Astrocyte (in vitro differentiated cells and primary cell): ENCODE measurements around the gene DNMBP. TPM values are rescaled to one million over a fixed set of nuclear protein-coding genes. Genes with fewer than 3 reads are reported as not detected.

Experiments used
- DNase-seq: peaks from one replicate; pipeline ENCODE4 v3.0.0-alpha.2; 2010; ENCODE audit warnings: low read depth
- FAIRE-seq: peaks from 2 replicates; lab custom pipeline; 2011; peaks lifted over from hg19 to GRCh38; lab: Jason Lieb, UNC
- H2AFZ ChIP-seq: 2 replicates; pipeline ENCODE4 v1.6.0; 2012; ENCODE audit warnings: low read depth, low read length, inconsistent platforms
- H3K27ac ChIP-seq: 2 replicates; pipeline ENCODE4 v1.5.1; 2011; ENCODE audit warnings: low read depth, low read length, inconsistent platforms
- H3K27me3 ChIP-seq: 2 replicates; pipeline ENCODE4 v1.6.0; 2011; ENCODE audit warnings: low read length, inconsistent platforms; ENCODE audit not compliant: insufficient read depth
- H3K36me3 ChIP-seq: 2 replicates; pipeline ENCODE4 v1.5.1; 2011; ENCODE audit warnings: low read length, inconsistent platforms; ENCODE audit not compliant: insufficient read depth
- H3K4me1 ChIP-seq: 2 replicates; pipeline ENCODE4 v1.5.1; 2011; ENCODE audit warnings: low read length, inconsistent platforms; ENCODE audit not compliant: insufficient read depth
- H3K4me2 ChIP-seq: 2 replicates; pipeline ENCODE4 v1.6.0; 2012; ENCODE audit warnings: low read length, inconsistent platforms
- H3K4me3 ChIP-seq: 2 replicates; pipeline ENCODE4 v1.5.1; 2011; ENCODE audit warnings: low read depth, mild to moderate bottlenecking, low read length, inconsistent platforms; ENCODE audit not compliant: insufficient read depth
- H3K79me2 ChIP-seq: 2 replicates; pipeline ENCODE4 v1.6.0; 2012; ENCODE audit warnings: mild to moderate bottlenecking, low read length, inconsistent platforms; ENCODE audit not compliant: insufficient read depth
- H3K9ac ChIP-seq: 2 replicates; pipeline ENCODE4 v1.6.0; 2012; ENCODE audit warnings: mild to moderate bottlenecking, low read length, inconsistent platforms
- H3K9me3 ChIP-seq: 2 replicates; pipeline ENCODE4 v1.5.1; 2012; ENCODE audit warnings: low read depth, mild to moderate bottlenecking, low read length, inconsistent platforms; ENCODE audit not compliant: insufficient read depth
- H4K20me1 ChIP-seq: 2 replicates; pipeline ENCODE4 v1.6.0; 2012; ENCODE audit warnings: low read length, inconsistent platforms; ENCODE audit not compliant: insufficient read depth
- H3K27ac Mint-ChIP-seq: one replicate; pipeline ENCODE4 v1.8.0; 2021; ENCODE audit warnings: mild to moderate bottlenecking, mixed read lengths; ENCODE audit not compliant: unreplicated experiment
- H3K27me3 Mint-ChIP-seq: one replicate; pipeline ENCODE4 v1.8.0; 2021; ENCODE audit warnings: low read depth, mixed read lengths; ENCODE audit not compliant: unreplicated experiment
- H3K36me3 Mint-ChIP-seq: one replicate; pipeline ENCODE4 v1.8.0; 2021; ENCODE audit warnings: low read depth, mixed read lengths; ENCODE audit not compliant: unreplicated experiment
- H3K4me1 Mint-ChIP-seq: one replicate; pipeline ENCODE4 v1.8.0; 2021; ENCODE audit warnings: low read depth, mixed read lengths; ENCODE audit not compliant: unreplicated experiment
- H3K4me3 Mint-ChIP-seq: one replicate; pipeline ENCODE4 v1.8.0; 2021; ENCODE audit warnings: mild to moderate bottlenecking, moderate library complexity, mixed read lengths; ENCODE audit not compliant: unreplicated experiment
- H3K9me3 Mint-ChIP-seq: one replicate; pipeline ENCODE4 v1.8.0; 2021; ENCODE audit warnings: mild to moderate bottlenecking, mixed read lengths; ENCODE audit not compliant: unreplicated experiment
- CTCF ChIP-seq: IDR thresholded peaks from 2 replicates; pipeline ENCODE4 v1.5.1; 2011; ENCODE audit warnings: low read depth, mild to moderate bottlenecking, inconsistent platforms, low read length, moderate library complexity; ENCODE audit not compliant: insufficient read depth
- EZH2 ChIP-seq: IDR thresholded peaks from 2 replicates; pipeline ENCODE4 v1.6.1; 2012; ENCODE audit warnings: mild to moderate bottlenecking, low read length, inconsistent platforms; ENCODE audit not compliant: insufficient read depth
- total RNA-seq: library from RNA; stranded (reverse); gene quantifications from 2 replicates; pipeline ENCODE4 v1.2.1, GENCODE V29; 2021

Gene DNMBP
- total RNA-seq, 1 donor from 2014 or later, result 24.8 TPM

- Mint-ChIP-seq H3K27me3 (peaks cover 4% of the 10 kb centered on the region), H3K4me3 (no peak overlapping the region), H3K4me1 (peaks cover 5% of the 10 kb centered on the region), H3K27ac (no peak overlapping the region), H3K36me3 (peaks cover 2% of the 10 kb centered on the region), H3K9me3 (peaks cover 5% of the 10 kb centered on the region)
- Histone ChIP-seq H3K79me2 (no peaks in the 10 kb centered on the region), H3K9ac (no peak overlapping the region), H2AFZ (no peak overlapping the region), H3K36me3 (no peaks in the 10 kb centered on the region), H3K27me3 (no peaks in the 10 kb centered on the region), H3K4me1 (no peaks in the 10 kb centered on the region), H3K27ac (no peak overlapping the region), H3K4me3 (no peak overlapping the region), H3K9me3 (no peaks in the 10 kb centered on the region), H3K4me2 (no peak overlapping the region), H4K20me1 (no peaks in the 10 kb centered on the region)
- FAIRE-seq (no peak), DNase-seq (no peak)
- TF ChIP-seq CTCF (no peak), EZH2 (no peak)
These were observed 27.1 kb upstream of the DNMBP start for GRCh38 chr10:100036850-100037249.

DNA sequence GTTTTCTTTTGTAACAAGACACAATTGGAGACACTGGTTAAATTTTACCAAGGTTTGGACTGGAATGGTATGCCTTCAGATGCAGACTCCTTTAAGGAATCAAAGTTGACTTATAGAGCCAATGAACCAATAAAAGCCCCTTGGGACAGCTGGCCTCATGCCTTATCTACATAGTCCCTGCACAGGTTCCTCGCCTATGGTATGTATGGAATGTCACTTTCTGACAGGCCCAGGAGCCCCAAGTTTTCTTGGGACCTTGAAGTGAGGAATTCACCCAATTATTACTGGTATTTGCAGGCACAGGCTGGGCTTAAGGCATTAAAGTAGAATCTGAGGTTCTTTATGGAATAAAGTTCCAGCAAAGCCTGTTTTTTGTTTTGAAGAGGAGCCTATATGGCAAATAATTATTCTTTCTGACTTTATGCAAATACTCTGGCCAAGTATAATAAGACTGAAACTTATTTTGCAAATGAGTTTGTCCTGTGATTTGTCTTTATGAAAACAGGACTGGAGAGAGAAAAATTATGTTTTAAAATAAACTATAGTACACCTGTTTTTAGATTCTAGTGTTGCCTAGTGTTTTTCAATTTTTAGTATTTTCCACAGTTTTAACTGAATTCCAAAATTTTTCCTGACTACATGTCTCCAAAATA, 24.1 kb upstream of the DNMBP start:
- Histone ChIP-seq H3K27me3 (no peaks in the 10 kb centered on the region), H2AFZ (no peak overlapping the region), H3K4me3 (no peak overlapping the region), H3K79me2 (no peaks in the 10 kb centered on the region), H4K20me1 (no peaks in the 10 kb centered on the region), H3K27ac (no peak overlapping the region), H3K9ac (no peak overlapping the region), H3K36me3 (no peaks in the 10 kb centered on the region), H3K9me3 (no peaks in the 10 kb centered on the region), H3K4me2 (no peak overlapping the region), H3K4me1 (no peaks in the 10 kb centered on the region)
- peaks cover 5% of the 10 kb centered on the region for H3K9me3 Mint-ChIP-seq
- DNase-seq (no peak), FAIRE-seq (no peak)
- H3K27ac Mint-ChIP-seq, result no peak overlapping the region
- peaks cover 4% of the 10 kb centered on the region for H3K4me1 Mint-ChIP-seq
- no peak for TF ChIP-seq EZH2
- no peak for TF ChIP-seq CTCF
- peaks cover 2% of the 10 kb centered on the region for H3K36me3 Mint-ChIP-seq
- H3K27me3 Mint-ChIP-seq, result peaks cover 4% of the 10 kb centered on the region
- H3K4me3 Mint-ChIP-seq, result no peak overlapping the region

GRCh38 chr10:100027416-100027815, 17.7 kb upstream of the DNMBP start:
- H3K27me3 ChIP-seq, result no peaks in the 10 kb centered on the region
- Mint-ChIP-seq H3K4me1 (no peaks in the 10 kb centered on the region), H3K4me3 (no peak overlapping the region), H3K9me3 (peaks cover 6% of the 10 kb centered on the region), H3K36me3 (peaks cover 2% of the 10 kb centered on the region), H3K27ac (no peak overlapping the region), H3K27me3 (no peaks in the 10 kb centered on the region)
- no peak overlapping the region for H2AFZ ChIP-seq
- H3K4me1 ChIP-seq, result no peaks in the 10 kb centered on the region
- no peak for TF ChIP-seq EZH2
- no peak for TF ChIP-seq CTCF
- no peak overlapping the region for H3K9ac ChIP-seq
- FAIRE-seq, result no peak
- H3K36me3 ChIP-seq, result no peaks in the 10 kb centered on the region
- no peaks in the 10 kb centered on the region for H3K79me2 ChIP-seq
- peaks cover 6% of the 10 kb centered on the region for H3K9me3 ChIP-seq
- no peaks in the 10 kb centered on the region for H4K20me1 ChIP-seq
- H3K27ac ChIP-seq, result no peak overlapping the region
- no peak for DNase-seq
- no peak overlapping the region for H3K4me2 ChIP-seq
- no peak overlapping the region for H3K4me3 ChIP-seq
